ENCODE results near the gene RSKR. TPM values are rescaled to one million over a fixed set of nuclear protein-coding genes. Genes with fewer than 3 reads are reported as not detected.
A peak's percentile ranks its signal among the peaks of the same experiment; 100 is the strongest.

RSKR gene
- total and polyA plus RNA-seq, 9 of the 15 experiments (the other 6 are each of a cell fraction or from before 2014, with no cell fraction given): 1.4 to 42.3 (median 16.2) TPM

GRCh38 chr17:28569446-28569845 is 44.5 kb downstream of the RSKR start:
- peaks cover 73% of the 10 kb centered on the region for H3K79me2 ChIP-seq (ENCODE audit: control insufficient read depth, insufficient read depth, low read length)
- in situ Hi-C loops (cut with MboI) (no loop called here), intact Hi-C loops (cut with micrococcal nuclease) (no loop called here)
- peaks cover 59% of the 10 kb centered on the region for H3K36me3 ChIP-seq (ENCODE audit: control insufficient read depth, insufficient read depth, low read length)
- no peak for ATAC-seq
- ChIA-PET POLR2A (interaction anchor here (0.8 to 3.4 kb wide), 5 partner anchors 8 to 150 kb away, joined by 3 to 14 read pairs (median 4); partner anchors contain the start of gene RPL23A), CTCF (ENCODE audit: low intra/inter-chr PET ratio) (no interaction called here)
- no peaks in the 10 kb centered on the region for H3K9me3 ChIP-seq (replicated peaks; ENCODE audit: control insufficient read depth, insufficient read depth, low read depth, low read length)
- DNase-seq (ENCODE audit: extremely low read depth in 1 of 4, low spot score in 3 of 4): peak in 1 of 4 experiments; percentile 54
- peak overlapping the region; percentile 82 for H3K4me3 ChIP-seq
- H3K27ac ChIP-seq (ENCODE audit: extremely low read depth, low read depth, low read length): peak overlapping the region; percentile 74
- peaks cover 15 to 18% of the 10 kb centered on the region in 2 experiments; a peak in 4 of 5 replicates for H3K4me1 ChIP-seq (replicated peaks in 1 of 2; ENCODE audit: control insufficient read depth in 2 of 2, insufficient read depth in 2 of 2, low read length in 2 of 2)
- H4K20me1 ChIP-seq (replicated peaks; ENCODE audit: control insufficient read depth, insufficient read depth, low read length): no peaks in the 10 kb centered on the region
- peak overlapping the region; percentile 85 for H3K4me2 ChIP-seq (ENCODE audit: insufficient read depth, low read length)
- no peak overlapping the region for H2AFZ ChIP-seq (ENCODE audit: low read depth, low read length)
- peak; percentile 62 for FAIRE-seq
- TSS peak; percentile 52 for BruUV-seq (replicated peaks)
- peak overlapping the region; percentile 77 to 80 for H3K9ac ChIP-seq (ENCODE audit: insufficient read depth in 1 of 2, low read depth in 2 of 2, low read length in 2 of 2)
- WGBS (ENCODE audit: insufficient coverage, low coverage, missing lambda C conversion rate): 19% methylated on average over 1 of the region's 1 CpG
- H3K27me3 ChIP-seq (ENCODE audit: control insufficient read depth in 2 of 2, insufficient read depth in 2 of 2, low read length in 2 of 2): no peaks in the 10 kb centered on the region
- peaks cover 7% of the 10 kb centered on the region for H3K9me1 ChIP-seq (ENCODE audit: control insufficient read depth, insufficient read depth, low read length)
- TF ChIP-seq NR2C2 (CRISPR knock-in tag; IDR thresholded peaks at IDR 0.05) (no peak), NR2C2 (tag; IDR thresholded peaks at IDR 0.05) (no peak), ZNF398 (CRISPR knock-in tag; IDR thresholded peaks at IDR 0.05) (no peak), ZNF518B (CRISPR knock-in tag; IDR thresholded peaks at IDR 0.05) (no peak), MTF1 (CRISPR knock-in tag; IDR thresholded peaks at IDR 0.05; ENCODE audit: borderline replicate concordance) (no peak), SIRT6 (IDR thresholded peaks at IDR 0.05; ENCODE audit: low read depth, low read length) (no peak), CTBP1 (IDR thresholded peaks at IDR 0.05; ENCODE audit: borderline replicate concordance) (no peak), ZNF24 (IDR thresholded peaks at IDR 0.05) (no peak), NFE2 (IDR thresholded peaks at IDR 0.05; ENCODE audit: low read depth) (peak; percentile 88), ZKSCAN1 (IDR thresholded peaks at IDR 0.05; ENCODE audit: low read depth, low read length) (no peak), HMG20B (CRISPR knock-in tag; IDR thresholded peaks at IDR 0.05) (no peak), PCBP1 (IDR thresholded peaks at IDR 0.05; ENCODE audit: low read depth, low read length, poor library complexity, severe bottlenecking) (no peak), HOXB6 (CRISPR knock-in tag; IDR thresholded peaks at IDR 0.05; ENCODE audit: borderline replicate concordance) (no peak), ZC3H4 (CRISPR knock-in tag; IDR thresholded peaks at IDR 0.05; ENCODE audit: borderline replicate concordance) (no peak), DPF2 (IDR thresholded peaks at IDR 0.05) (0 out of 2 replicates have a peak, but pooled peaks have one; percentile 26), SNAPC5 (CRISPR knock-in tag; IDR thresholded peaks at IDR 0.05) (no peak), ZNF124 (CRISPR knock-in tag; IDR thresholded peaks at IDR 0.05) (no peak), RAD21 (CRISPR knock-in tag; conservative IDR thresholded peaks at IDR 0.05 in 1 of 2, IDR thresholded peaks at IDR 0.05 in 1 of 2) (no peak)

Measured in K562 (cell line).